HG03097 (cell line): ENCODE results near the gene SLC35D2.
"Not testable (repeated sequence)": the region's sequence is repeated elsewhere in the genome, so short reads cannot be mapped to it uniquely, and the experiment has no call there.

Source experiments
- ATAC-seq: cut with Tn5 transposase; IDR thresholded peaks from one replicate; pipeline ENCODE4 v1.9.1; 2021; ENCODE audit not compliant: unreplicated experiment, low FRiP score

Gene SLC35D2

DNA sequence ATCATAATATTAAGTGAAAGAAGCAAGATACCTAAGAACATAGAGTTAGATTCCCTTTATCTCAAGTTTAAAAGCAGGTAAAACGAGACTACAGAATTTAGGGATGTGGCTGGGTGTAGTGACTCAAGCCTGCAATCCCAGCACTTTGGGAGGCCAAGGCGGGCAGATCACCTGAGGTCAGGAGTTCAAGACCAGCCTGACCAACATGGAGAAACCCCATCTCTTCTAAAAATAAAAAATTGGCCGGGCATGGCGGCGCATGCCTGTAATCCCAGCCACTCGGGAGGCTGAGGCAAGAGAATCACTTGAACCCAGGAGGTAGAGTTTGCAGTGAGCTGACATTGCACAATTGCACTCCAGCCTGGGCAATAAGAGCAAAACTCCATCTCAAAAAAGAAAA, 21.4 kb downstream of the SLC35D2 start:
- ATAC-seq, result not testable (repeated sequence)

DNA sequence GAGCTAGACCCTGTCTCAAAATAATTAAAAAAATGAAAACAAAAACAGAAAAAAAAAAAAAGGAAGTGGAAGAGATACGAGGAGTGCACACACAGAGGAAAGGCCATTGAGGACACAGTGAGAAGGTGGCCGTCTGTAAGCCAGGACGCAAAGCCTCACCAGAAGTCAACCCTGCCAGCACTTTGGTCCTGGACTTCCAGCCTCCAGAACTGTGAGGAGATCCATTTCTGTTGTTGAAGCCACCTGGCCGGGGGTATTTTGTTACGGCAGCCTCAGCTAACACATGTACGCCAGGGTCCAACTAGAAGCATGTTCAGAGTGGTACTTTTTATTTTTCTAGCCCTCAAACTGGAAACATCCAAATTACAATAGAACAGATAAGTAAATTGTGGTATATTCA, 21.8 kb downstream of the SLC35D2 start:
- no peak for ATAC-seq

DNA sequence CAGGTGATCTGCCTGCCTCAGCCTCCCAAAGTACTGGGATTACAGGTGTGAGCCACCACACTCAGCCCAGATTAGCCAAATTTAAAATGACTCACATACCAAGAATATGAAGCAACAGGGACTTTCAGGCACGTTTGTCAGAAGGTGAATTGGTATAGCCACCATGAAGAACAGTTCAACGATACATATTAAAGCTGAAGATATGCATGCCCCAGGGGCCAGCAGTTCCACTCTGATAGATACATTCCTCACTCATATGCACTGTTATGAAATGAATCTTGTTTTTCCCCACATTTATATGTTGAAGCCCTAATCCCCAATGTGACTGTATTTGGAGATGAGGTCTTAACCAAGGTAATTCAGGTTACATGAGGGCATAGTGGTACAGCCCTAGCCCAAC, 22.5 kb downstream of the SLC35D2 start:
- ATAC-seq, result no peak

DNA sequence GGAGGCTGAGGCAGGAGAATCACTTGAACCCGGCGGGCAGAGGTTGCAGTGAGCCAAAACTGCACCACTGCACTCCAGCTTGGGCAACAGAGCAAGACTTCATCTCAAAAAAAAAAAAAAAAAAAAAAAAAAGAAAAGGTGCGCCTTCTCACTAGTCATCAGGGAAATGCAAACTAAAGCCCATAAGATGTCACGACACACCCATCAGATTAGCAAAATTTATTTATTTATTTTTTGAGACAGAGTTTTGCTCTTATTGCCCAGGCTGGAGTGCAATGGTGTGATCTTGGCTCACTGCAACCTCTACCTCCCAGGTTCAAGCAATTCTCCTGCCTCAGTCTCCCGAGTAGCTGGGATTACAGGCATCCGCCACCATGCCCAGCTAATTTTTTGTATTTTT, 23.0 kb downstream of the SLC35D2 start:
- not testable (repeated sequence) for ATAC-seq

DNA sequence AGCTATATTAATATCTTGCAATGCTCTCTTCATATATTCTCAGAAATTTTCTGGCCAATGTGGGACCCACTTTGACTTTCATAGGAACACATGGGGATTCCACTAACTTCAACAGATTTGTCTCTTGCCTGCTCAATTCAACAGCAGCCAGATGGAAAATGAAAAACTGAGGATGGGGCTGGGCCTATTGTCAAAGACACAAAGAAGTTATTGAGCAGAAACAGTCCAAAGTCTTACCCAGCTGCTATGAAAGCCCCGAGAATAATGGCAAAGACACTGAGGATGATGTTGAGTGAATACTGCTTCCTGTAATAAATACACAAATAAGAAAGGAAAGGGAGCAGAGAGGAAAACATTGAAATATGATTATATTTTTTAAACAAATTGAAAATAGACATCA, 32.6 kb downstream of the SLC35D2 start:
- no peak for ATAC-seq

DNA sequence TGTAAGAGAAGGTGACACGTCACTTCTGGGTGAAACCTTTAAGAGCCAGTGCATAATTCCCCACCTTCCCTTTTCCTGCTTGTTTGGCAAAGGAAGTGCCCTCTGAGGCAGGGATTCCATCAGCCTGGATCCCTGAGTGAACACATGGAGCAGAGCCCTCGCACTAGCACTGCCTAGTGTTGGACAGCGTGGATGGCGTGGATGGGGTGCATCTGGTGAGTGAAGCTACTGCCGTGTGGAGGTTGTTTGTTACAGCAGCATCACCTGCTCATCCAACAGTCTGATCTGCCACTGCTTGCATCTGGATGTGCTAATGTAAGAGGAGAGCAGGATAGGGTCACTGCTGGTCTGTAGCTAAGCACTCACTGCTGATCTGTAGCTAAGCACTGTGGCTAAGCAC, 35.2 kb downstream of the SLC35D2 start:
- ATAC-seq, result no peak

DNA sequence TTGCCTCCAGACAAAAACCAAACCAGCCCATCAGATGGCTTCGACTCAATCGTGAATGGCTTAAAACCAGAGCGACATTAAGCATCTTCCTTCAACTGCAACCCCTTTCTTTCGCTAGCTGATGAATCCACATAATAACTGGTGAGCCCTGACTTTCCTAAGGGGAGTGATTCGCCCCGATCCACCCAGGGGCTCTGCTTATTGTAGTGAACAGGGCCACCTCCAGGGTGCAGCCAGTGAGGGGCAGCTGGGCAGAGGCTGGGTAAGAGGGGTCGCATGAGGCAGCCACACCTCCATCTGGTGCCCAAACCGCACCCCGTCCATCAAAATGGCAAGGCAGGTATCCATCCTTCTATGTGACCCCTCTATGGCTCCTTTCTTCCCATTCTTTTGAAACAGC, 38.0 kb downstream of the SLC35D2 start:
- ATAC-seq, result no peak

DNA sequence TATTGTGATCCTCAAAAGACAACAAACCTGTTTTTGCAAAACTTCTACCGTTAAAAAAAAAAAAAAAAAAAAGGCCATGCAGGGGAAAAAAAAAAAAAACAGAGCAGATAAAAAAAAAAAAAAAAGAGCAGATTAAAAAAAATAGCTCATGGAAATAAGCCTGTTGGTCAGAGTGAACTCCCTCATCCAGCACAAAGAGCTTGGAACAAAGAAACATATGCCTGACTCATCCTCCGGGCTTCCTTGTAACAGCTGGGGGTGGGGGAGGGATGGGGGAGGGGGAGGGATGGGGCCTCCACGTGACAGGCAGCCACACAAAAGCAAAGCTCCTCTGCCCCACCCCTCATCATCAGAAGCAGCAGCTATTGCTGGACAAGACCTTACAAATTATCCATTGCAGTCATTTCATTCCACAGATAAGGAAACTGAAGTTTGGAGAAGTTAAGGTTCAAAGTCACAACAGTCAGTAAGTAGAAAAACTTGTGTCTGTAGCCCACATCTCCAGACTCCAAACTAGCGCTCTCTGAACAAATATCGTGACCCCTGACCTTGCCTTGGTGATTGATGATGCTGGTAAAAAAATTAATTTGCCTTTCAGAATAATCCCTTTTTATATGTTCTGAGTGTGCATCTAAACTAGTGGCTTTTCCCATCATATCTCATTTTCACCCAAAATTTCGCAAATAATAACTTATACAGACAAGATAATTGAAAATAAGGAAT, 38.9 kb downstream of the SLC35D2 start:
- no peak for ATAC-seq

DNA sequence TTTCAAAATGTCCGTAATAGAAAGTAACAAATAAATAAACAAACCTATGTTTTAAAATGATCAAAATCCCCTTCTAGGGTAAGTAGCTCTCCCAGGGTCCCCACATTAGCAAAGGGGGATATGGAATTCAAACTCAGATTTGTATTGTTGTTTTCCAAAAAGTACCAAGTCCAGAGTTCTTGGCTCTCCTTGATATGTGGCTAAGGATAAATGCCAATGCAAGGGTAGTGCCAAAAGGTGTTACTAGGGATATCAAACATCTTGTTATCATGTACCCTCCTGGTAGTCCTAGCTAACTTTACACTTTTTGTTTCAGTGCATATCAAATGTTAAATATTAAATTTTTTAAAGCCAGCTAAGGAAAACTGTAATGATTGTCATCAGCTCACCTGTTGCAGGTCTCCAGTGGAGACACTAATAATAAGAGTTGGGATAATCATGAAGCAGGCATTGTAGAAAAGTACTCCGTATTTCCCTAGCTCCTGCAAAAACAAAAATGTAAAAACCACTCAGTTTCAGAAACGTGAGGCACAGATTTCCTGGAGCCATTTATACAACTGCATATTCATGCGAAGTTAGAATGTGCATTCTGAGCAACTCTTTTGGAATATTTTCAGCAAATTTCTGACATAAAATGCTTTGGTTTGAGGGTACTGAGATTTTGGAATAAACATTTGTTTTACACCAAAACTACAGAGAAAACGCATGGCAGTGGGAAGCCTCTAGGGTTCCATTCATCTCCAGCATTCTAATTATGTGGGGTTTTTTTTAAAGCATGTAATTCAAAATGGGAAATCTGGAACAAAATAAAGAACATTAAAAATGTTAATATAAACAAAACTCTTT, 39.8 kb downstream of the SLC35D2 start:
- ATAC-seq, result no peak

DNA sequence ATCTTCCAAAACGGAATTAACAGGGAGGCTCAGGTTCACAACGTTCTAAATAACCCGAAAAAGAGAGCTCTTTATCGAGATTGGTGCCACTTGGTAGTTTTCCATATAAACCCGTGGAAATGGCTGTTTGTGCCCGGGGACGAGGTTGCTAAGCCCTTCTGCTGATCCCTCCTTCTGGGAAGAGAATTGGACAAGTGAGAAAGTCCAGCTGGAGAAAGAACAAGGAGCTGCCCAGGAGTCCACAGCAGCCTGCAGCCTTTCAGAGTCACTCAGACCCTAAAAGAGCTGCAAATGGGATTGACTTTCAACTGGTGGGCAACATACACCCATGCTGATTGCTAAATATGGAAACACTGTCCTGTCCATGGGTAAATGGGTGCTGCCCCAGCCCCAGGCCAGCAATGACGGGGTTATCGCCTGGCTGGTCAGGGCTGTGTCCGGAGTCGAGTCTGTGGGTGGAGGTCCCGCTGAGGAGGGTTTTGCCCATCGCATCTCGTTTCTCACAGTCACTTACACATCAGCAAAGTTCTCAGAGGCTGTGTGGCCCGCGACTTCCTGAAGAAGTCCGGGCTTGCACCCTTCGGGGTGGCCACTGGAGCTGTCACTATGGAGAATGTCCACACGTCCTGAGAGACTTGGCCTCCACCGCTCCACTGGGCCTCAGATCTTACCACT, 40.8 kb downstream of the SLC35D2 start:
- no peak for ATAC-seq

DNA sequence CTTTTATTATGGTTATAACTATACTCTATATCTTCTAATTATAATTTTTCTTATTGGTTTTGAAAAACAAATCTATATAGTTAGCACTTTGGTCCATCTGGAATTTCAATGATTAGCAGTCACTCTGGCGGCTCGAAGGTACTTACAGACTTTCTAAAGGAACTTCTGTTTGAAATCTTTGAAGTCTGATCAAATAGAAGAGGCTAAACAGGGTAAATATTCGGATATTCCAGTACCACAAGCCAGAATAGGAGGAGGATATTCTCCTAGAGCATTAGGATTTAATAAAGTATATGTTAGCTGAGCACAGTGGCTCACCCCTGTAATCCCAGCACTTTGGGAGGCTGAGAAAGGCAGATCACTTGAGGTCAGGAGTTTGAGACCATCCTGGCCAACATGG, 42.8 kb downstream of the SLC35D2 start:
- ATAC-seq, result no peak

DNA sequence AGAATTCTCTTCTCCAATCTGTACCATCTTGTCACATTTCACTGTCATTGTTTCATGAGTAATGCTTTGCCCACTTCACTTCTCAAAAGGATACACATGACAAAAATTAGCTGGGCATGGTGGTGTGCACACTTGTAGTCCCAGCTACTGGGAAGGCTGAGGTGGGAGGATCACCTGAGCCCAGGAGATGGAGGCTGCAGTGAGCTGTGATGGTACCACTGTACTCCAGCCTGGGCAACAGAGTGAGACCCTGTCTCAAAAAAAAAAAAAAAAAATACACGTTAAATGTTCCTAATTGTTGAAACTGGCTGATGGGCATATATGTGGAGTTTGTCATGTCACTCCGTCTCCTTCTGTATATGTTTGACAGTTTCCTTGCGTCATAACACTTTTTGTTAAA, 45.2 kb downstream of the SLC35D2 start:
- ATAC-seq, result no peak

DNA sequence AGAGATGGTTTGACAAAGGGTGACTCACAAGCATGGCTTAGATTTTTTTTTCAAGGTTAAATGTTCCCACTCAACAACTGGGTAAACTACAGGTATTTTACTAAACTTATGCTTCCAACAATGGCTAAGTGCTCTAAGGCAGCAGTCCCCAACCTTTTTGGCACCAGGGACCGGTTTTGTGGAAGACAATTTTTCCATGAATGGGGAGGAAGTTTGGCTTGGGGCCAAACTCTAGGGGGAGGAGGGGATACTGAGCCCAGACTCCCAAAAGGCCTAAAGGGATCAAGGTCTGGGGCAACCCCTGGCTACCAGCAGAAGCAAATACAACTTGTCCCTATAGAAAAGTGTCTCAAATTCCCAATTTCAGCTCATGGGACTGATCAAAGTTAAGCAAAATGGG, 49.6 kb downstream of the SLC35D2 start:
- ATAC-seq, result no peak

DNA sequence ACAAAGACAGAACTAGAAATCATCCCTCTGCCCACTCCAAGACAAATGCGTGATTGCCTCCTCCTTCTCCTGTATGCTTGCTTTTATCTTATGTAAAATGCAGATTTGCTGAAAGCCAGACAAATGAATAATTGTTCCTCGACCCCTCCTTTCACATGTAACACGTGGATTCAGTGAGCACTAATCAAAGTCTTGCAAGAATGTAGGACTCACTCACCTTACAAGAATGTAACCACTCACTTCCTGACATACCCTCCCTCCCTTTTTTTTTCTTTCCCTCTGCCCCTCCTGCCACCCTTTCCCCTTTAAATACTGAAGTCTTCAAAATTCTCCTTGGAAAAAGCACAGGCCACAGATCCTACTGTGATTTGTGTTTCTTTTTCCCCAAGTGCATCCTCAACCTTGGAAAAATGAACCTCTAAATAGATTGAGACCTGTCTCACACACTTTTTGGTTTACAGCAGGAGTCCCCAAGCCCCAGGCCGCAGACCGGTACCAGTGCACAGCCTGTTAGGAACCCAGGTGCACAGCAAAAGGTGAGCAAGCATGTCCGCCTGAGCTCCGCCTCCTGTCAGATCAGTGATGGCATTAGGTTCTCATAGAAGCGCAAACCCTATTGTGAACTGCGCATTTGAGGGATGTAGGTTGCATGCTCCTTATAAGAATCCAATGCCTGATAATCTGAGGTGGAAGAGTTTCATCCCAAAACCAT, 52.1 kb downstream of the SLC35D2 start:
- ATAC-seq, result no peak

DNA sequence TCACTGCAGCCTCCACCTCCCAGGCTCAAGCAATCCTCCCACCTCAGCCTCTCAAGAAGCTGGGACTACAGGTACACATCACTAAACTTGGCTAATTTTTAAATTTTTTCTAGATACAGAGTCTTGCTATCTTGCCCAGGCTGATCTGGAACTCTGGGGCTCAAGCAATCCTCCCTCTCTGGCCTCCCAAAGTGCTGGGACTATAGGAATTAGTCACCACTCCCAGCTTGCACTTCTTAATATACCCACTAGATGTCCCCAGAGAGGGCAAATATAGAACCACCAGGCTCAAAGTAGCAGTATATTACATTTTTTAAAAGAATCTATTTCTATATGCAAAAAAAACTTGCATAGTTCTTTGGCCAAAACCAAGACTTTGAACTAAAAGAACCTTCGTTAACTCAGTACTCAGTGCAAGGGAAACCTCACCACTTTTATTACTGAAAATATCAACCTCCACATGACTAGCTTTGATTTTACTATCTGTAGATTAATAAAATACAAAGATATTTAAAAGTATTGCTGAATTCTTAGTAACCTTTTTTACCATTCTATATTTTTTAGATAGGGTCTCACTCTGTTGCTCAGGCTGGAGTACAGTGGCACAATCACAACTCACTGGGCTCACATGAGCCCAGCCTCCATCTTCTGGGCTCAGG, 55.7 kb downstream of the SLC35D2 start:
- no peak for ATAC-seq

DNA sequence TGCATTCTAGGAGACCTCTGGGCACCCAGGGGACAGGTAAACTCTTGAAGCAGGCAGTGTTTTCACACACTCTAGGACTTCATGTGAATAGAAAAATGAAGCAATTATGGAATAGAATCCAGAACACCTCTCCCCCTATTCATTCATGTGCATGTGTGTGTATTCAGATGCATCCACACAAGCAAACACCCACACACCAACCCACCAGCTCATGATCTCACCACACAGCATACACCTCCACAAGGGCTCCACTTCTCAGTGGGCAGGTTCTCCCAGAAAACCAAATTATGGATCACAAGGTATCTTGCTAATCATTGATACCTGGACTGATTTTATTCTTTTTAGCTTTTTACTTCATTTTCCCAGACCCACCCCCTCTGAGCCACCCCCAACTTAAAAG, 60.3 kb downstream of the SLC35D2 start:
- no peak for ATAC-seq

DNA sequence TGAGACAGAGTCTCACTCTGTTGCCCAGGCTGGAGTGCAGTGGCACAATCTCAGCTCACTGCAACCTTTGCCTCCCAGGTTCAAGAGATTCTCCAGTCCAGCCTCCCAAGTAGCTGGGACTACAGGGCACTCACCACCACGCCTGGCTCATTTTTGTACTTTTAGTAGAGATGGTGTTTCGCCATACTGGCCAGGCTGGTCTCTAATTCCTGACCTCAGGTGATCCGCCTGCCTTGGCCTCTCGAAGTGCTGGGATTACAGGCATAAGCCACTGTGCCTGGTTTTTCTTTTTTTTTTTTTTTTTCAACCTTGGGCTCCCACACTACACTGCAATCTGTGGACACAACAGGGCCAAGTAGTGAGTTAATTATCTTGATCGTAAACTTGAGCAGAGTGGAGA, 60.8 kb downstream of the SLC35D2 start:
- ATAC-seq, result not testable (repeated sequence)

DNA sequence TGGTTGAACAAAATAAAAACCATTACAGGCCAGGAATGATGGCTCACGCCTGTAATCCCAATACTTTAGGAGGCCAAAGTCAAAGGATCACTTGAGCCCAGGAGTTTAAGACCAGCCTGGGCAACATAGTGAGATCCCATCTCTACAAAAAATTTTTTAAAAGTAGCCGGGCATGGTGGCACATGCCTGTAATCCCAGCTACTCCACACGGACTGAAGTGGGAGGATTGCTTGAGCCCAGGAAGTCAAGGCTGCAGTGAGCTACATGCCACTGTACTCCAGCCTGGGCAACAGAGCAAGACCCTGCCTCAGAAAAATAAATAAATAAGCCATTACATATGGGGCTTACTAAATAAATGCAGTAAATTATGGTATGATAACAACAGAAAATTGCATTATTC, 61.3 kb downstream of the SLC35D2 start:
- ATAC-seq, result not testable (repeated sequence)

DNA sequence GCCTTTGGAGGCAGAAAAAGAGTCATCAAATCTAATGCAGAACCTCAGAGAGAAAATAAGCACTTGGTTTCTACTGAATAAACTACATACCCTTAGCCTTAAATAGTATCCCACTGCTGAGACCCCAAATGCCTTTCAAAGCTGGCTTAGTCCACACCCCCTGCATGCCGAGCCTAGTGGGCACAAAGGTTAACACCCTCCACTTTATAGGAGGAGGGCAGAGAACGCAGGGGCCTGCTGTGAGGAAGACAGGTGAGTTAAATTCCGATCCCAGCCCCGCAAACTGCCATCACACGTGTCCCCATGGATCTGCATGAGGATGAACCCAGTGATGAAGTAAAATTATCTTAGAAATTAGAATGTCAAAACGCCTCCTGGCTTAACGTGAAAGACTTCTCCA, 62.0 kb downstream of the SLC35D2 start:
- ATAC-seq, result no peak

DNA sequence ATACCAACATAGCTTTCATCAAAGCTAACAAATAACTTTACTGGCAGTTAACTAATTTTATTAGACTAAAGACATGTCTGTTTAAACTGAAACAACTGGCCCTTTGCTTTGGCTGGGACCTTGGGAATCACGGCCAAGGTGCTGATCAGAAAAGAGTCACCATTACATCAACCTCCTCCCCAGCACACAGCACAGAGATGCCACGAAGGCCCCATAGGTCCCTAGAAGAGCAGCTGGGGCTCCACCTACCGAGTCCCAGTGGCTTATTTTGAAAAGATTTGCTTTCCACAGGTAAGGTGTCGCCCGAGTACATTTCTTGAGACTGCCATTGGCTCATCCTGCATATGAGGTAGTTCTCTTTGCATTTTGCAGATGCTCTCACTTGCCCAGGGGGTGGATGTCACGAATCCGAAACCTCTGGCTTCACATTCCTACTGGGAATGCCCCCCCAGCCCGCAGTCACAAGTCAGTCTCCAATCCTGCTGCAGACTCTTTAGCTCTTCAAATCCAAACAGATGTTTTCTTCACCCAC, 62.7 kb downstream of the SLC35D2 start:
- no peak for ATAC-seq
